HG02884 (cell line): ENCODE measurements around the gene EMP3.

Experiments used
- ATAC-seq: cut with Tn5 transposase; IDR thresholded peaks from one replicate; pipeline ENCODE4 v1.9.1; 2021; ENCODE audit warnings: mild to moderate bottlenecking, moderate library complexity; ENCODE audit not compliant: unreplicated experiment

EMP3 gene

DNA sequence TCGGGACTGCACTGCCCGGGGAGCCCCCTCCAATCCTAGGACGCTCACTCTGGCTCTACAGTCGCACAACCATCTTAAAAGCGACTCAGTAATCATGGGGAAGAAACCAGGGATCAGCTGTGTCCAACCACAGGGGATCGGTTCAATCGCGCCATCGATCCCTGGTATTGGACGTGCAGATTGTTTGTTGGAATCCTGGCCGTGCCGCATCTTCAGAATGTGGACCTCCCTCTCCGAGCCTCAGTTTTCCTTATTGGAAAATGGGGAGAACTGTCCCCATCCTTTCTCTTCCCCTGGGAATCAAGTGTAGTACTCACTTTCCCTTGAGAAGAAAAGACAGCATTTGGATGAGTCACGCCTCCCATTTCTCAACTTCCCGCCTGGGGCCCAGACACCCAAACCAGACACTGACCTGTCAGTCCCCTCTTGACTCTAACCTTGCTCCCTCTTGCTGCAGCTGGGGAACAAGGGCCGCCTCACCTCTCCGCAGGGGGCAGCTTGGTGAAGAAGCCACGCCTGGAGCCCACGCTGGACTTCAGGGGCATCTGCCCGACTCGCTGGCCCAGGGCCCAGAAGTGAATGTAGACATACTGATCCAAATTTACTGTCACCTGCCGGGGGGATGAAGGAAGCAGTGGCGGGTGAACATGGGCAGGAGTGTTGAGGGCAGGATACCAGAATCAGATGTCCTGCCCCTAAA lies 17.6 kb downstream of the EMP3 start:
- no peak for ATAC-seq

DNA sequence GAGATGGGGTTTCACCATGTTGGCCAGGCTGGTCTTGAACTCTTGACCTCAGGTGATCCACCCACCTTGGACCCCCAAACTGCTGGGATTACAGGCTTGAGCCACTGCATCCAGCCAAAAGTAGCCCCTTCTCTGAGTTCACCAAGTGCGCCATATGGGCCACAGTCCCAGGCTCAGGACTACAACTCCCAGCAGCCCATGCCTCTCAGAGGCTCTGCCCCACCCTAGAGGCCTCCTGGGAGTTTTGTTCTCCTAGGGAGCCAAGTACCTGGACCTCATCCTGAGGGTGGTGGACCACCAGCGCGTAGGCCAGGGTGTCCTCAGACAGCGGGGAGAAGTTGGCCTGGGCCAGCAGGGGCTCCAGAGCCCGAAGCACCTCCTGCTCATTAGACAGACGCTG lies 19.5 kb downstream of the EMP3 start:
- no peak for ATAC-seq

GRCh38 chr19:48346191-48346590 lies 20.8 kb downstream of the EMP3 start:
- ATAC-seq: no peak

GRCh38 chr19:48348045-48348444 lies 22.7 kb downstream of the EMP3 start:
- ATAC-seq: no peak

DNA sequence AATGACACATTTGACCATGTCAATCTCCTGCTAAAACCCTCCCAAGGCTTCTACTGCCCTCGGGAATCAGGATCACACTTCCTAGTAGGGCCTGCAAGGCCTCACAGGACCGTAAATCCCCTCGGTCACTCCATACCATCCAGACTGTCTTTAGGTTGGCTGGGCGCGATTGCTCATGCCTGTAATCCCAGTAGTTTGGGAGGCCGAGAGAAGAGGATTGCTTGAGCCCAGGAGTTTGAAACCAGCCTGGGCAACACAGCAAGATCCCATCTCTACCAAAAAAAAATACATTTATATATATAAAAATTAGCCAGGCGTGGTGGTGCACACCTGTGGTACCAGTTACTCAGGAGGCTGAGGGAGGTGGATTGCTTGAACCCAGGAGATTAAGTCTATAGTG lies 23.4 kb downstream of the EMP3 start:
- ATAC-seq: no peak

DNA sequence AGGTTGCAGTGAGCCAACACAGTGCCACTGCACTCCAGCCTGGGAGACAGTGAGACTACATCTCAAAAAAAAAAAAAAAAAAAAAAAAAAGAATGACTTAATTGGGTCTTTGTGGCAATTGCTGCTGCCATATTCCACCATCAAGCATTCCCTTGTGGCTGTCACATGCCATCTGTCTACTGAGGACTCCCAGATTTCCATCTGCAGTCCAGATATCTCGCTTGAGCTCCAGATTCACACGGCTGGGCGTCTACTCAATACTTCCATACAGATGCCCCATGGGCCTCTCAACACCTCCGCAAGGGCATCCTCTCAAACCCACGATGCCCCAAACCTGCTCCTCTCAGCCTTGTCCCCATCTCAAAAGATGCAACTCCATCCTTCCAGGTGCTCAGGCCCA lies 25.5 kb downstream of the EMP3 start:
- ATAC-seq: no peak

DNA sequence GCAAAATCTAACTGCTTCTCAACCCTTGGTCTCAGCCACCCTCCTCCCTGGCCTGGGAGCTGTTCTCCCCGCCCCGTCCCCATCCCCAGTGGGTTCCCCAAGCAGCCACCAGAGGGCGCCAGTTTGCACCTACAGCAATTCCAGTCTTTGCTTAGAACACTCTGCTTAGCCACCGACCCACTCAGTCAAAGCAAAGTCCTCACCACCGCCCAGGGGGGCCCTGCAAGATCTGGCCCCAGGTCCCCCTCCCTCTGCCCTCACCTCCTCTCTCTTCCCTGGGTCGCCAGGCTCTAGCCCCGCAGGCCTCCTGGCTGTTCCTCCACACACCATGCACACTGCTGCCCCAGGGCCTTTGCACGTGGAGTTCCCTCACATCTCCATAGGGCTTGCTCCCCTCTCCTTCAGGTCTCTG lies 26.0 kb downstream of the EMP3 start:
- no peak for ATAC-seq

DNA sequence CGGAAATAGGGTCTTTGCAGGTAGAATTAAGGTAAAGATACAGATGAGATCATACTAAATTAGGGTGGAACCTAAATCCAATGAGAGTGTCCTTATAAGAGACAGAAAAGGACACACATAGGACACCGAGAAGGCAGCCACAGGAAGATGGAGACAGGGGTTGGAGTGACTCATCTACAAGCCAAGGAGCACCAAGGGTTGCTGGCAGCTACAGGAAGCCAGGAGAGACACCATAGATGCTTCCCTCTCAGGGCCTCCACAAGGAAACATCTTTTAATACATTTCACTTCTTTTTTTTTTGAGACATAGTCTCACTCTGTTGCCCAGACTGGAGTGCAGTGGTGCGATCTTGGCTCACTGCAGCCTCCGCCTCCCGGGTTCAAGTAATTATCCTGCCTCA lies 28.3 kb downstream of the EMP3 start:
- ATAC-seq: no peak

DNA sequence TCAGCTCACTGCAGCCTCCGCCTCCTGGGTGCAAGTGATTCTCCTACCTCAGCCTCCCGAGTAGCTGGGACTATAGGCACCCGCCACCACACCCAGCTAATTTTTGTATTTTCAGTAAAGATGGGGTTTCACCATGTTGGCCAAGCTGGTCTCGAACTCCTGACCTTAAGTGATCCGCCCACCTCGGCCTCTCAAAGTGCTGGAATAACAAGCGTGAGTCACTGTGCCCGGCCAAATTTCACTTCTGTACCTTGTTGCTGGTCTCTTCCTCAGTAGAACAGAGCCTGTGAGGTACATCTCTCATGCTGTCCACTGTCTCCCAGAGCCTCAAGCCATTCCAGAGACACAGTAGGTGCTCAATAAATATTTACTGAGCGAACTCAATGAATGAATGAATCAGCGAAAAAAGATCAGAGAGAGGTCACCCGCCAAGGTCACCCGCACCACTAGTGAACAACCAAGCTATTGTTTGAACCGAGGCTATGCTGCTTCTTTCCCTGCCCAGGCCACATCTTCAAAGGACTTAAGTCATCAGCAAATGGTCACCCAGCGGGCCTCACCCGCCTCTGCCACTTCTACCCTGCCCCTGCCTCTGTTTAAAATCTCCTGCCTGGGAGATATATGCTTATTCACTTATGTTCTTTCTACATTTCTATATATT lies 29.1 kb downstream of the EMP3 start:
- no peak for ATAC-seq

- ATAC-seq: no peak
Measured at GRCh38 chr19:48355365-48355954, 30.1 kb downstream of the EMP3 start.

DNA sequence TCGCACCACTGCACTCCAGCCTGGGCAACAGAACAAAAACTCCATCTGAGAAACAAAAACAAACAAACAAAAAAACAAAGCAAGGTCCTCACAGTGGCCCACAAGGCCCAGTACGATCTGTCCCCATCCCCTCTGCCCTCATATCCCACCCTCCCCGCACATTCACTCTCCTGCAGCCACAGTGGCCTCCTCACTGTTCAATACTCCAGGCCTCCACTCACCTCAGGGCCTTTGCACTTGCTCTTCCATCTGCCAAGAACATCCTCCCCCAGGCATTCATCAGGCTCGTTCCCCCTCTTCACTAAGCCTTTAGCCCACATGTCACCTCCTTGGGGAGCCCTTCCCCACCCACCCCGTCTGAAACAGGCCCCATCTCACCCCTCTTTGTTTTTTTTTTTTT lies 33.8 kb downstream of the EMP3 start:
- no peak for ATAC-seq

- ATAC-seq: no peak
Measured at GRCh38 chr19:48361912-48362311, 36.6 kb downstream of the EMP3 start.

GRCh38 chr19:48362716-48363499 lies 37.6 kb downstream of the EMP3 start:
- ATAC-seq: peak; percentile 35

GRCh38 chr19:48363500-48363809 lies 38.1 kb downstream of the EMP3 start:
- ATAC-seq: peak; percentile 3

DNA sequence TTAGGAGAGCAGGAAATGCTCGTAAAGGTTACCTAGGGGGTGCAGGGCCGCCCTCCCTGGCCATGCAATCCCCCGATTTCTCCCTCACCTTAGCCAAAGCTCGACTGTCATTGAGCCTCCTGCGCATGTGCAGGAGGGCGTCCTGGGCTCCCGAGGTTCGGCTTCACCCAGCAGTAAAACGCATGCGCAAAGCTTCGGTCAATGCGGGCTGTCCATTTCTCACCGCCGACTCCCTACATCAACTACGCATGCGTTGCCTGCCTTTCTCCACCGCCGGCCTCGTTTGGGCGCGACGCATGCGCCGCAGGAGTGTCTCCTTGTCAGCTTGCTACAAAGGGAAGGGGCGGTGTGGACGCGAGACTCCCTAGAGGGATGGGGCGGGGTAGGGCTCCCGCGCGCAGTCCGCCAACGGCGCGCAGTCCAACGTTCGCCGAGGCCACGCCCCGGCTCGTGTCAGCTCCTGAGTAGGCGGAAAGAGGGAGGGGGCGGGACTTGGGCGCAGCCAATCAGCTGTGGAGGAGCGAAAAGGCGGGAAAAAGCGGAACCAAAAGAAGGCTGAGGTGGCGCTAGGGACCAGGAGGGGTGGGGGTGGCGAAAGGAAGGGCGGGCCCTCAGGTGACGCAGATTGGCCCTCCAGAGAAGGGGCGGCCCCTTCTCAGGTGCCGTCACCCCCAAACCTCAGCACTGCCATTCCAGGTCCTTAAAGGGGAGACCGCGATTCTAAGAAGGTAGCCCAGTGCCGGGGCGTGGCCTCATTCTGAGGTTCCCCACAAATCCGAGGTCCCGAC lies 38.7 kb downstream of the EMP3 start, which contains the start of the genes SYNGR4 and TMEM143:
TSS of gene SYNGR4 (plus strand) at position 558 of the 788 bp plus-strand sequence. CDS start 1,476 bp downstream, outside the sequence.
TSS of gene TMEM143 (minus strand) at position 131 of the 788 bp plus-strand sequence. CDS start at position 111, 20 bp downstream.
- ATAC-seq: peak; percentile 81

- no peak for ATAC-seq
Measured at GRCh38 chr19:48364598-48365348, 39.4 kb downstream of the EMP3 start.

- ATAC-seq: no peak
Measured at GRCh38 chr19:48365602-48366001, 40.2 kb downstream of the EMP3 start.

DNA sequence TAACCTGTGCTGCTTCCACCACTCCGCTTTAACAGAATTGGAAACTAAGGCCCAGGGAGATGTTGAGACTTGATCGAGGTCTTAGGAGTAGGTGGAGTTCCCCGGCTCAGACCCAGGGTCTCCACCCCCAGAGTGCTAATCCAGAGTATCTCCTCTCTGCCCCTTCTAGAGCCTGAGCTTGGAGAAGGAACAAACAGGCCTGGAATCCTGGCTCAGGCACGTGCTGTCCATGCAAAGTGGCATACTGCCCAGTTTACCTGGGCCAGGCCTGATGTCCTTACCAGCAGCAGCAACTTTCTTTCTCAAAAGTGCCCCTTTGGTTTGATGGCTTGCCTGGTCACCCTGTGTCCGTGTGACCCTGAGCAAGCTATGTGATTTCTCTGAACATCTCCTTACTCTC lies 42.5 kb downstream of the EMP3 start:
- ATAC-seq: no peak

DNA sequence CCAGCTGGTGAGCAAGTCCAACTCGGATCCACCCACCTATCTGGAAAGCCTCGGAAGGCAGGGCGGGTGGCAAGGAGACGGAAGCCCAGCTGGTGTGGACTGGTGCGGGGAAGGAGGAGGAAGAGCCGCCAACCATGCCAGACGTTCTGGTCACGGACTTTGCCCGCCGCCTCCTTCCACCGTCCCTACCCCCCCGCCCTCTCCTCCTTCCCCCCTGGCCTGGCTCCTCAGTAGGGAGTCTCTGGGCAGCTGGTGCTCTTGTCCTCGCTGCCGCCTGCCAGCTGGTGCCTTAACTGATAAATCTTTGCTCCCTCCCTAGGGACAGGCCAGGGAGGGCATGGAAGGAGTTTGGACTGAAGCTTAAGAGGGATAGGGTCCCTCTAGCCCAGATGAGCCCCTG lies 43.6 kb downstream of the EMP3 start:
- ATAC-seq: no peak

DNA sequence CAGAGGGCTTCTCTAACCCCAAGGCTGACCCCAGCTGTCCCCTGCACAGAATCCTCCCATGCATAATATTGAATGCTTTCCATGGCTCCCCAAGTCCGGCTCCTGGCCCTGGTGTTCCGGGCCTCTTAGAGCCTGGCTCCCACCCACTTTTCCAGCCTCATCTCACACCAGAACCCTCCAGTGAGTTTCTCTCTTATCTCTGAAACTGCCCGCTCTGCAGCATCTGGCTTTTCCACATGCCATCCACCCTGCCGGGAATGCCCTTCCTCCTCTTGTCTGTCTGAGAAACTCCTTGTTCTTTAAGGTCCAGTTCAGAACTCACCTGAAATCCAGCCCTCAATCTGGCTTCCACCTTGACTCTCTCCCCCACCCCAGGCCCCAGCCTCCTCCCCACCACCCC lies 45.6 kb downstream of the EMP3 start:
- ATAC-seq: no peak
